AG09309 (cell line): ENCODE results near the gene LRRC42.

Source experiments
- DNase-seq: peaks from one replicate; pipeline ENCODE4 v3.0.0-alpha.2; 2010; ENCODE audit warnings: low read depth
- H3K4me3 ChIP-seq: 2 replicates; pipeline ENCODE4 v1.5.1; 2011; ENCODE audit warnings: mild to moderate bottlenecking, low read depth, low read length, moderate library complexity; ENCODE audit not compliant: control insufficient read depth
- CTCF ChIP-seq: IDR thresholded peaks from 2 replicates; pipeline ENCODE4 v1.5.1; 2011; ENCODE audit warnings: mild to moderate bottlenecking, low read depth, low read length, inconsistent platforms; ENCODE audit not compliant: insufficient read depth, control insufficient read depth; ENCODE audit errors: missing control alignments

The LRRC42 gene

GRCh38 chr1:53979712-53980450, 33.7 kb downstream of the LRRC42 start:
- no peak overlapping the region for H3K4me3 ChIP-seq
- no peak for TF ChIP-seq CTCF
- DNase-seq, result no peak

- TF ChIP-seq CTCF, result no peak
- H3K4me3 ChIP-seq, result no peak overlapping the region
- no peak for DNase-seq
These were observed 35.1 kb downstream of the LRRC42 start for GRCh38 chr1:53981220-53981619.

- H3K4me3 ChIP-seq, result peak overlapping the region; percentile 30
- DNase-seq, result no peak
- TF ChIP-seq CTCF, result no peak
These were observed 36.0 kb downstream of the LRRC42 start for GRCh38 chr1:53982034-53982762.

- peak overlapping the region; percentile 30 for H3K4me3 ChIP-seq
- TF ChIP-seq CTCF, result no peak
- no peak for DNase-seq
These were observed 36.6 kb downstream of the LRRC42 start for GRCh38 chr1:53982763-53983104.

- no peak for DNase-seq
- no peak overlapping the region for H3K4me3 ChIP-seq
- TF ChIP-seq CTCF, result no peak
These were observed 38.6 kb downstream of the LRRC42 start for GRCh38 chr1:53984726-53985125.

- DNase-seq, result no peak
- H3K4me3 ChIP-seq, result no peak overlapping the region
- TF ChIP-seq CTCF, result no peak
These were observed 40.3 kb downstream of the LRRC42 start for GRCh38 chr1:53986458-53986857.
